ENCODE results near the gene TMEM243.

DNA sequence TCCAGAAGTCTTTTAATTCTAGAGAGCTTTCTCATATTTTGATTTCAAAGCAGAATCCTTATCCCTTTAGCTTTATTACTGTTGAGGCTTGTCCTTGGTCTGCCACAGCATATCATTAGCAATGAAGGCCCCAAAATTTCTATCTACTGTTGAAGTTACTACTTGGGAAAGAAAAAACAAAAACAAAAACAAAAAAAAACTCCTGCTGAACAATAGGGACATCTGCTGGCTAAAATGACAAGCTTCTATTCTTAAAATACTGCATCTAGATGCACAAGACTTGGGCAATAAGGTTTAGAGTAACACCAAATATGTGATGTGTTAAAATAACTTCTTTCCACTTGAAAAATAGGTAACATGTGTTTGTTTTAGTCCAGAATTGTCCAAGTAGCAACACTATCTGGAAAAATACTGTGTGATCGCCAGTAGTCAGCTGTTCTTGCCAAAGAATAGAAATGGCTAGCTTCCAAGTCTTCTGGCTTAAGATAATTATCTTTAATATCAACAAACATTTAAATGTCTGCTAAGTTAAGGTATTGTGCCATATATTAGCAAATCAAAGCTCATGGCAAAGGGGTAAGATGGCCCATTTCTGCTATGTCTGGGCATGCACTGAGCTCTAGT is 71.1 kb downstream of the TMEM243 start:
- no peak for TF ChIP-seq POLR2A (IDR thresholded peaks at IDR 0.05)
- TF ChIP-seq, protein P1, sequence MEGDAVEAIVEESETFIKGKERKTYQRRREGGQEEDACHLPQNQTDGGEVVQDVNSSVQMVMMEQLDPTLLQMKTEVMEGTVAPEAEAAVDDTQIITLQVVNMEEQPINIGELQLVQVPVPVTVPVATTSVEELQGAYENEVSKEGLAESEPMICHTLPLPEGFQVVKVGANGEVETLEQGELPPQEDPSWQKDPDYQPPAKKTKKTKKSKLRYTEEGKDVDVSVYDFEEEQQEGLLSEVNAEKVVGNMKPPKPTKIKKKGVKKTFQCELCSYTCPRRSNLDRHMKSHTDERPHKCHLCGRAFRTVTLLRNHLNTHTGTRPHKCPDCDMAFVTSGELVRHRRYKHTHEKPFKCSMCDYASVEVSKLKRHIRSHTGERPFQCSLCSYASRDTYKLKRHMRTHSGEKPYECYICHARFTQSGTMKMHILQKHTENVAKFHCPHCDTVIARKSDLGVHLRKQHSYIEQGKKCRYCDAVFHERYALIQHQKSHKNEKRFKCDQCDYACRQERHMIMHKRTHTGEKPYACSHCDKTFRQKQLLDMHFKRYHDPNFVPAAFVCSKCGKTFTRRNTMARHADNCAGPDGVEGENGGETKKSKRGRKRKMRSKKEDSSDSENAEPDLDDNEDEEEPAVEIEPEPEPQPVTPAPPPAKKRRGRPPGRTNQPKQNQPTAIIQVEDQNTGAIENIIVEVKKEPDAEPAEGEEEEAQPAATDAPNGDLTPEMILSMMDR (IDR thresholded peaks at IDR 0.05), result peak in 5 of 6 experiments; percentile 27 to 53 (median 40)

Data from esophagus squamous epithelium (tissue), 4 donors.